GM12878 (cell line): ENCODE measurements around the gene CASTOR1. TPM values are rescaled to one million over a fixed set of nuclear protein-coding genes. Genes with fewer than 3 reads are reported as not detected.

Experiments
- ATAC-seq: fragments of 200-7000 bp; cut with Tn5 transposase; 3 replicates; pipeline ENCODE4 v1.9.1; 2020; ENCODE audit warnings: mild to moderate bottlenecking, moderate library complexity
- BruUV-seq: library from RNA; stranded (reverse); fragments of 400-500 nt; replicated peaks from 2 replicates; lab custom pipeline; 2021; lab: Mats Ljungman, UMichigan
- CTCF ChIA-PET: fragments of 300-600 bp; sonication (Branson Sonifier 250); formaldehyde crosslinking; extraction: SDS; loops from one replicate; lab custom pipeline; 2021; ENCODE audit warnings: inconsistent platforms; lab: Yijun Ruan, JAX
- POLR2A ChIA-PET: fragments of 350-600 bp; formaldehyde crosslinking; extraction: SDS; loops from one replicate; lab custom pipeline; 2021; ENCODE audit warnings: inconsistent platforms; lab: Charles Lee
- RAD21 ChIA-PET: fragments of 300-600 bp; sonication (Branson Sonifier 250); formaldehyde crosslinking; loops from one replicate; lab custom pipeline; 2023; ENCODE audit warnings: antibody characterized with exemption; ENCODE audit not compliant: unreplicated experiment; lab: Charles Lee
- SMC1A ChIA-PET: fragments of 300-600 bp; sonication (Branson Sonifier 250); formaldehyde crosslinking; loops from one replicate; lab custom pipeline; 2023; ENCODE audit not compliant: unreplicated experiment, uncharacterized antibody; lab: Charles Lee
- DNase-seq: peaks from one replicate; pipeline ENCODE4 v3.0.0-alpha.2; 2011; ENCODE audit warnings: low read depth, low spot score
- FAIRE-seq: peaks from 3 replicates; lab custom pipeline; 2011; peaks lifted over from hg19 to GRCh38; lab: Jason Lieb, UNC
- H2AFZ ChIP-seq: 2 replicates; pipeline ENCODE4 v1.6.0; 2011; ENCODE audit warnings: low read depth, low read length, control low read depth; ENCODE audit not compliant: control insufficient read depth
- H3K27ac ChIP-seq: 2 replicates; pipeline ENCODE4 v1.5.1; 2011; ENCODE audit warnings: control low read depth; ENCODE audit not compliant: control insufficient read depth, insufficient read depth
- H3K27me3 ChIP-seq, 2 experiments: replicated peaks in 1 of 2; 2 replicates each; pipeline versions ENCODE4 v1.6.0 to v1.6.1; 2011; ENCODE audit warnings: low read length in 1 of 2; ENCODE audit not compliant: control insufficient read depth in 2 of 2, insufficient read depth in 2 of 2
- H3K36me3 ChIP-seq, 2 experiments: 2 replicates each; pipeline ENCODE4 v1.5.1; 2011; ENCODE audit warnings: low read length in 1 of 2; ENCODE audit not compliant: control insufficient read depth in 2 of 2, insufficient read depth in 2 of 2
- H3K4me1 ChIP-seq: 2 replicates; pipeline ENCODE4 v1.6.1; 2011; ENCODE audit warnings: mild to moderate bottlenecking, low read length, moderate library complexity, mixed read lengths; ENCODE audit not compliant: control insufficient read depth, insufficient read depth
- H3K4me2 ChIP-seq: 2 replicates; pipeline ENCODE4 v1.6.0; 2011; ENCODE audit warnings: control low read depth; ENCODE audit not compliant: control insufficient read depth, insufficient read depth
- H3K4me3 ChIP-seq: fragments of 200-600 bp; sonication (generic); 2 replicates; pipeline ENCODE4 v1.5.1; 2016
- H3K79me2 ChIP-seq: 2 replicates; pipeline ENCODE4 v1.6.0; 2011; ENCODE audit warnings: low read length; ENCODE audit not compliant: control insufficient read depth, insufficient read depth
- H3K9ac ChIP-seq: 2 replicates; pipeline ENCODE4 v1.8.0; 2011; ENCODE audit warnings: low read length, control low read depth, mixed read lengths; ENCODE audit not compliant: control insufficient read depth, insufficient read depth
- H3K9me3 ChIP-seq: replicated peaks from 3 replicates; pipeline ENCODE4 v1.5.1; 2011; ENCODE audit warnings: mild to moderate bottlenecking, low read length; ENCODE audit not compliant: control insufficient read depth, insufficient read depth
- H4K20me1 ChIP-seq: 2 replicates; pipeline ENCODE4 v1.6.0; 2011; ENCODE audit not compliant: control insufficient read depth, insufficient read depth
- BHLHE40 ChIP-seq, 2 experiments: fragments of 450-650 bp in 1 of 2; IDR thresholded peaks; 2 replicates each; pipeline ENCODE4 v1.6.1; 2011 to 2017; ENCODE audit warnings: low read depth in 2 of 2, borderline replicate concordance in 1 of 2, improper control_type of control experiment in 1 of 2, low read length in 1 of 2, mild to moderate bottlenecking in 1 of 2
- ESRRA ChIP-seq: IDR thresholded peaks from 2 replicates; pipeline ENCODE4 v1.6.1; 2012; ENCODE audit warnings: mild to moderate bottlenecking, low read length, improper control_type of control experiment
- LARP7 ChIP-seq: fragments of 450-650 bp; IDR thresholded peaks from 2 replicates; pipeline ENCODE4 v1.6.1; 2017; ENCODE audit warnings: mild to moderate bottlenecking
- MYB ChIP-seq: fragments of 150-350 bp; IDR thresholded peaks from 2 replicates; pipeline ENCODE4 v1.6.1; 2014; ENCODE audit warnings: mild to moderate bottlenecking, low read depth, low read length, borderline replicate concordance
- RAD51 ChIP-seq: fragments of 450-650 bp; IDR thresholded peaks from 2 replicates; pipeline ENCODE4 v1.6.1; 2016; ENCODE audit warnings: moderate library complexity, mild to moderate bottlenecking, inconsistent platforms
- SMARCA5 ChIP-seq: fragments of 450-650 bp; IDR thresholded peaks from 2 replicates; pipeline ENCODE4 v1.6.1; 2017; ENCODE audit warnings: mild to moderate bottlenecking
- SMC3 ChIP-seq: IDR thresholded peaks from 2 replicates; pipeline ENCODE4 v1.6.1; 2011; ENCODE audit warnings: low read length, improper control_type of control experiment, borderline replicate concordance
- YBX1 ChIP-seq: fragments of 450-650 bp; IDR thresholded peaks from 2 replicates; pipeline ENCODE4 v1.6.1; 2016; ENCODE audit warnings: antibody characterized with exemption
- ZNF217 ChIP-seq: fragments of 450-650 bp; IDR thresholded peaks from 2 replicates; pipeline ENCODE4 v1.6.1; 2017; ENCODE audit warnings: antibody characterized with exemption, mild to moderate bottlenecking
- WGBS: methylation state at CpG from one replicate; pipeline ENCODE4 v1.1.6; 2016; ENCODE audit warnings: low lambda C conversion rate; ENCODE audit not compliant: insufficient replicate concordance, insufficient coverage; ENCODE audit errors: missing lambda C conversion rate; 5-methylcytosine and 5-hydroxymethylcytosine counted together
- in situ Hi-C: fragments of 300-500 bp; cut with MboI; formaldehyde crosslinking; loops from 9 replicates; pipeline ENCODE4 v1.14.3; 2018; ENCODE audit warnings: mixed read lengths
- intact Hi-C: fragments of 100-400 bp; cut with micrococcal nuclease; formaldehyde crosslinking; loops from one replicate; pipeline ENCODE4 v1.14.2; 2022; ENCODE audit not compliant: unreplicated experiment
- polyA plus RNA-seq, 11 experiments: library from polyadenylated mRNA; depleted of rRNA in 4 of 11; unstranded in 6 of 11; stranded (reverse) in 5 of 11; fragments of >200 nt; fragmentation: Nextera tagmentation in 4 of 11; fragmentation: Illumina TruSeq in 1 of 11; extraction: Ambion mirVana in 4 of 11; extraction: Trizol in 1 of 11; gene quantifications; 1 replicate in 1 of 11; 2 replicates in 10 of 11; pipeline versions ENCODE4 v1.2.1 to v1.2.3, GENCODE V29; 2011 to 2016; ENCODE audit warnings: inconsistent platforms in 2 of 11, missing spikeins in 2 of 11, low read depth in 1 of 11
- total RNA-seq, 4 experiments: library from RNA; depleted of rRNA in 3 of 4; stranded (reverse); fragments of >200 nt in 3 of 4; fragmentation: Illumina TruSeq in 1 of 4; extraction: Trizol in 1 of 4; gene quantifications; 2 replicates each; pipeline versions ENCODE4 v1.2.1 to v1.2.3, GENCODE V29; 2013 to 2021
- TF ChIP-seq, protein P1 (sequence below): fragments of 450-650 bp; IDR thresholded peaks from 2 replicates; pipeline ENCODE4 v1.6.1; 2016; ENCODE audit warnings: mild to moderate bottlenecking
- TF ChIP-seq, protein P2 (sequence below): fragments of 450-650 bp; formaldehyde crosslinking; IDR thresholded peaks from 2 replicates; pipeline ENCODE4 v1.4.0; 2020; ENCODE audit warnings: mild to moderate bottlenecking, moderate library complexity
- TF ChIP-seq, protein P3 (sequence below): fragments of 450-650 bp; IDR thresholded peaks from 2 replicates; pipeline ENCODE4 v1.6.1; 2017; ENCODE audit warnings: mild to moderate bottlenecking

CASTOR1 gene
- total and polyA plus RNA-seq, 10 of the 15 experiments (the other 5 are each of a cell fraction or from before 2014, with no cell fraction given): 0.31 to 9.1 (median 3.3) TPM

DNA sequence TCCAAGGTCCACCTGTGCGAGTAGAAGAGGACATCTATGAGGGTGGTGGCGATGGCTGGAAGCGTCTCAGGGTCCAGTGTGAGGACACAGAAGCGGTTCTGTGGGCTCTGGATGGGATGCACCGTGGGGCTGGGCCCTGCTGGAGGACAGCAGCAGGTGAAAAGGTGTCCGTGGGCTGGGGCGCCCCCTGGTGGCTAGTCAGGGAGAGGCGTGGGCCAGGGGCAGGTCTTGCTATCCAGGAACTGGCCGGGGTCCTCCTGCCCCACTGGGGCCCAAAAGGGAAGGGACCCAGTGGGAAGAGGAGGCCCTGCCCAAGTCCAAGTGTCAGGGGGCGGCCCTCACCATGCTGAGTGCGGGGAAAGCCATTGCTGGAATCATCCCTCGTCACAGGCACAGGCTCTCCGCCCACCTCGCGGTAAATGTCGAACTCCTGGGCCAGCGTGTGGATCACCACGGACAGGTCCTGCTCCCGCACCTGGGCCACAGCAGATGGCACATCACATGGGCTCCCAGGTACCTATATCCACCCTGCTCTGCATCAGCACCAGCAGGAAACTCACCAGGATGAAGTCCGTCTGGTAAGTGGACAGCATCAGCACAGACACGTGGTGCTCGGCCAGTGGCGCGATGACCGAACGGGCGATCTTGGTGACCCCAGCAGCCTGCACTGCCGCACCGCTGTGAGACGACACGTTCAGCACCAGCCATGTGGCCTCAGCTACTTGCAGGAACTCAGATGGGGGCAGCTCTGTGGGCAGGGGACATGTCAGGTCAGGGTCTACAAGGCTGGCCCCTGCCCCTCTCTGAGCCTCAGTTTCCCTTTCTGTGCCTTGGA is 2.3 kb downstream of the CASTOR1 start:
- H3K4me2 ChIP-seq: no peak overlapping the region
- H3K9me3 ChIP-seq: no peaks in the 10 kb centered on the region
- peak; percentile 69 for FAIRE-seq
- H4K20me1 ChIP-seq: no peaks in the 10 kb centered on the region
- ATAC-seq: peak; percentile 55
- H3K27ac ChIP-seq: no peak overlapping the region
- H3K79me2 ChIP-seq: no peaks in the 10 kb centered on the region
- RAD21 ChIA-PET: interaction anchor here (0.9 to 6.2 kb wide), 32 partner anchors 15 to 468 kb away, joined by 3 to 277 read pairs (median 5); partner anchors contain the start of genes CCDC157, MTFP1, RNF215 and SEC14L2
- H3K4me3 ChIP-seq: no peak overlapping the region
- no TSS peak for BruUV-seq
- POLR2A ChIA-PET: interaction anchor here (1.2 to 4.2 kb wide), 6 partner anchors 27 to 138 kb away, joined by 3 to 28 read pairs (median 6); partner anchors contain the start of genes MTFP1 and TBC1D10A
- 27% methylated on average over 29 of the region's 31 CpGs for WGBS
- intact Hi-C loops (loop anchor here (1.0 to 10.0 kb wide), 4 partner anchors 24 to 198 kb away; no protein-coding TSS in a partner anchor), in situ Hi-C loops (loop anchor here (5.0 kb wide), 1 partner anchor 100 kb away; the partner anchor contains the start of gene RNF215)
- peaks cover 25% of the 10 kb centered on the region for H3K4me1 ChIP-seq
- H3K9ac ChIP-seq: no peak overlapping the region
- CTCF ChIA-PET: interaction anchor here (0.7 to 10.5 kb wide), 53 partner anchors 9 to 320 kb away, joined by 3 to 436 read pairs (median 11); partner anchors contain the start of genes CCDC157, MTFP1, OSM and RNF215
- peaks cover 0 to 4% of the 10 kb centered on the region in 2 experiments; a peak in 1 of 4 replicates for H3K36me3 ChIP-seq
- no peaks in the 10 kb centered on the region; a peak in 1 of 4 replicates for H3K27me3 ChIP-seq
- DNase-seq: no peak
- SMC1A ChIA-PET: interaction anchor here (0.6 to 7.9 kb wide), 26 partner anchors 9 to 1005 kb away, joined by 3 to 201 read pairs (median 6); partner anchors contain the start of genes CCDC157, PIK3IP1, RNF215 and SF3A1
- H2AFZ ChIP-seq: no peak overlapping the region
- TF ChIP-seq ESRRA (no peak), SMARCA5 (0 out of 2 replicates have a peak, but pooled peaks have one; percentile 30), BHLHE40 (IDR thresholded peaks at IDR 0.05; ENCODE audit: borderline replicate concordance in 1 of 2, low read depth in 2 of 2, low read length in 1 of 2) (0 out of 4 replicates have a peak, but pooled peaks of 1 of the 2 experiments have one; percentile 6), RAD51 (no peak), SMC3 (peak; percentile 83), YBX1 (no peak), LARP7 (peak; percentile 43; the same call in 1 of the 2 replicates), MYB (no peak), ZNF217 (no peak)
- TF ChIP-seq, protein P1, sequence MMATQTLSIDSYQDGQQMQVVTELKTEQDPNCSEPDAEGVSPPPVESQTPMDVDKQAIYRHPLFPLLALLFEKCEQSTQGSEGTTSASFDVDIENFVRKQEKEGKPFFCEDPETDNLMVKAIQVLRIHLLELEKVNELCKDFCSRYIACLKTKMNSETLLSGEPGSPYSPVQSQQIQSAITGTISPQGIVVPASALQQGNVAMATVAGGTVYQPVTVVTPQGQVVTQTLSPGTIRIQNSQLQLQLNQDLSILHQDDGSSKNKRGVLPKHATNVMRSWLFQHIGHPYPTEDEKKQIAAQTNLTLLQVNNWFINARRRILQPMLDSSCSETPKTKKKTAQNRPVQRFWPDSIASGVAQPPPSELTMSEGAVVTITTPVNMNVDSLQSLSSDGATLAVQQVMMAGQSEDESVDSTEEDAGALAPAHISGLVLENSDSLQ: no peak
- TF ChIP-seq, protein P2, sequence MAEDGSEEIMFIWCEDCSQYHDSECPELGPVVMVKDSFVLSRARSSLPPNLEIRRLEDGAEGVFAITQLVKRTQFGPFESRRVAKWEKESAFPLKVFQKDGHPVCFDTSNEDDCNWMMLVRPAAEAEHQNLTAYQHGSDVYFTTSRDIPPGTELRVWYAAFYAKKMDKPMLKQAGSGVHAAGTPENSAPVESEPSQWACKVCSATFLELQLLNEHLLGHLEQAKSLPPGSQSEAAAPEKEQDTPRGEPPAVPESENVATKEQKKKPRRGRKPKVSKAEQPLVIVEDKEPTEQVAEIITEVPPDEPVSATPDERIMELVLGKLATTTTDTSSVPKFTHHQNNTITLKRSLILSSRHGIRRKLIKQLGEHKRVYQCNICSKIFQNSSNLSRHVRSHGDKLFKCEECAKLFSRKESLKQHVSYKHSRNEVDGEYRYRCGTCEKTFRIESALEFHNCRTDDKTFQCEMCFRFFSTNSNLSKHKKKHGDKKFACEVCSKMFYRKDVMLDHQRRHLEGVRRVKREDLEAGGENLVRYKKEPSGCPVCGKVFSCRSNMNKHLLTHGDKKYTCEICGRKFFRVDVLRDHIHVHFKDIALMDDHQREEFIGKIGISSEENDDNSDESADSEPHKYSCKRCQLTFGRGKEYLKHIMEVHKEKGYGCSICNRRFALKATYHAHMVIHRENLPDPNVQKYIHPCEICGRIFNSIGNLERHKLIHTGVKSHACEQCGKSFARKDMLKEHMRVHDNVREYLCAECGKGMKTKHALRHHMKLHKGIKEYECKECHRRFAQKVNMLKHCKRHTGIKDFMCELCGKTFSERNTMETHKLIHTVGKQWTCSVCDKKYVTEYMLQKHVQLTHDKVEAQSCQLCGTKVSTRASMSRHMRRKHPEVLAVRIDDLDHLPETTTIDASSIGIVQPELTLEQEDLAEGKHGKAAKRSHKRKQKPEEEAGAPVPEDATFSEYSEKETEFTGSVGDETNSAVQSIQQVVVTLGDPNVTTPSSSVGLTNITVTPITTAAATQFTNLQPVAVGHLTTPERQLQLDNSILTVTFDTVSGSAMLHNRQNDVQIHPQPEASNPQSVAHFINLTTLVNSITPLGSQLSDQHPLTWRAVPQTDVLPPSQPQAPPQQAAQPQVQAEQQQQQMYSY (CRISPR knock-in tag): no peak
- TF ChIP-seq, protein P3, sequence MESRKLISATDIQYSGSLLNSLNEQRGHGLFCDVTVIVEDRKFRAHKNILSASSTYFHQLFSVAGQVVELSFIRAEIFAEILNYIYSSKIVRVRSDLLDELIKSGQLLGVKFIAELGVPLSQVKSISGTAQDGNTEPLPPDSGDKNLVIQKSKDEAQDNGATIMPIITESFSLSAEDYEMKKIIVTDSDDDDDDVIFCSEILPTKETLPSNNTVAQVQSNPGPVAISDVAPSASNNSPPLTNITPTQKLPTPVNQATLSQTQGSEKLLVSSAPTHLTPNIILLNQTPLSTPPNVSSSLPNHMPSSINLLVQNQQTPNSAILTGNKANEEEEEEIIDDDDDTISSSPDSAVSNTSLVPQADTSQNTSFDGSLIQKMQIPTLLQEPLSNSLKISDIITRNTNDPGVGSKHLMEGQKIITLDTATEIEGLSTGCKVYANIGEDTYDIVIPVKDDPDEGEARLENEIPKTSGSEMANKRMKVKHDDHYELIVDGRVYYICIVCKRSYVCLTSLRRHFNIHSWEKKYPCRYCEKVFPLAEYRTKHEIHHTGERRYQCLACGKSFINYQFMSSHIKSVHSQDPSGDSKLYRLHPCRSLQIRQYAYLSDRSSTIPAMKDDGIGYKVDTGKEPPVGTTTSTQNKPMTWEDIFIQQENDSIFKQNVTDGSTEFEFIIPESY: 0 out of 2 replicates have a peak, but pooled peaks have one; percentile 23
